SK-N-MC (cell line): ENCODE results near the gene BMERB1.
"Not testable (repeated sequence)": the region's sequence is repeated elsewhere in the genome, so short reads cannot be mapped to it uniquely, and the experiment has no call there.

ENCODE experiments used
- DNase-seq: peaks from one replicate; pipeline ENCODE4 v3.0.0-alpha.2; 2011; ENCODE audit warnings: low read depth, low spot score
- H3K27ac ChIP-seq: fragments of 200-600 bp; sonication (generic); 2 replicates; pipeline ENCODE4 v1.5.1; 2016; ENCODE audit warnings: mixed run types
- H3K36me3 ChIP-seq: fragments of 200-600 bp; sonication (generic); 2 replicates; pipeline ENCODE4 v1.6.1; 2017; ENCODE audit warnings: antibody characterized with exemption, low read length, mixed read lengths; ENCODE audit not compliant: insufficient read depth
- H3K4me3 ChIP-seq: fragments of 200-600 bp; sonication (generic); 2 replicates; pipeline ENCODE4 v1.5.1; 2016
- H3K9ac ChIP-seq: fragments of 200-600 bp; sonication (generic); 2 replicates; pipeline ENCODE4 v1.8.0; 2017; ENCODE audit warnings: mixed run types, mixed read lengths; ENCODE audit not compliant: insufficient read length
- H3K9me3 ChIP-seq: fragments of 200-600 bp; sonication (generic); 2 replicates; pipeline ENCODE4 v1.6.1; 2017; ENCODE audit warnings: low read depth, mild to moderate bottlenecking, antibody characterized with exemption, low read length, moderate library complexity, mixed read lengths
- EZH2 ChIP-seq: fragments of 200-600 bp; sonication (generic); IDR thresholded peaks from one replicate; pipeline ENCODE4 v1.6.1; 2017; ENCODE audit warnings: antibody characterized with exemption
- FOXP2 ChIP-seq: optimal IDR thresholded peaks from 2 replicates; pipeline ENCODE3; 2011; ENCODE audit warnings: mild to moderate bottlenecking, moderate library complexity; ENCODE audit not compliant: insufficient read depth; ENCODE audit errors: extremely low read length, control extremely low read depth
- POLR2AphosphoS5 ChIP-seq: IDR thresholded peaks from 2 replicates; pipeline ENCODE4 v1.6.1; 2012; ENCODE audit warnings: mild to moderate bottlenecking, low read depth, low read length, borderline replicate concordance

Gene BMERB1

GRCh38 chr16:15440852-15441251, 6.5 kb downstream of the BMERB1 start:
- H3K9ac ChIP-seq = no peak overlapping the region
- no peaks in the 10 kb centered on the region for H3K36me3 ChIP-seq
- DNase-seq = no peak
- H3K27ac ChIP-seq = no peak overlapping the region
- TF ChIP-seq FOXP2 = no peak
- no peak for TF ChIP-seq EZH2
- no peak for TF ChIP-seq POLR2AphosphoS5
- H3K4me3 ChIP-seq = no peak overlapping the region
- no peaks in the 10 kb centered on the region for H3K9me3 ChIP-seq

GRCh38 chr16:15442140-15442539, 7.8 kb downstream of the BMERB1 start:
- not testable (repeated sequence) for H3K36me3 ChIP-seq, H3K27ac ChIP-seq, H3K4me3 ChIP-seq, H3K9me3 ChIP-seq, DNase-seq, H3K9ac ChIP-seq

DNA sequence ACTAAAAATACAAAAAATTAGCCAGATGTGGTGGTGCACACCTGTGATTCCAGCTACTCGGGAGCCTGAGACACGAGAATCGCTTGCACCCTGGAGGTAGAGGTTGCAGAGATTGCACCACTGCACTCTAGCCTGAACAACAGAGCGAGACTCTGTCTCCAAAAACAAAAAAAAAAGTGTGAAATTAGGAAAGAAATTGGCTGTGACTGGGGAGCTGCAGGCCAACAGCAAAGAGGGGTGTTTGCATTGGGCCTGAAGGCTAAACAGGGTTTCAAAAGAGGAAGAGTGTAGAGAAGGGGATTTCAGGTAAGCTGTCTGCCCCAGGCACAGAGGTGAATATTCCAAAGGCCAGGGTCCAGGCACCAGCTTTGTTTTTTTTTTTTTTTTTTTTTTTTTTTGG, 9.4 kb downstream of the BMERB1 start:
- no peak for DNase-seq
- no peak overlapping the region for H3K27ac ChIP-seq
- no peak overlapping the region for H3K4me3 ChIP-seq
- TF ChIP-seq POLR2AphosphoS5 = no peak
- TF ChIP-seq EZH2 = no peak
- no peak for TF ChIP-seq FOXP2
- no peaks in the 10 kb centered on the region for H3K9me3 ChIP-seq
- H3K36me3 ChIP-seq = no peaks in the 10 kb centered on the region
- H3K9ac ChIP-seq = no peak overlapping the region

DNA sequence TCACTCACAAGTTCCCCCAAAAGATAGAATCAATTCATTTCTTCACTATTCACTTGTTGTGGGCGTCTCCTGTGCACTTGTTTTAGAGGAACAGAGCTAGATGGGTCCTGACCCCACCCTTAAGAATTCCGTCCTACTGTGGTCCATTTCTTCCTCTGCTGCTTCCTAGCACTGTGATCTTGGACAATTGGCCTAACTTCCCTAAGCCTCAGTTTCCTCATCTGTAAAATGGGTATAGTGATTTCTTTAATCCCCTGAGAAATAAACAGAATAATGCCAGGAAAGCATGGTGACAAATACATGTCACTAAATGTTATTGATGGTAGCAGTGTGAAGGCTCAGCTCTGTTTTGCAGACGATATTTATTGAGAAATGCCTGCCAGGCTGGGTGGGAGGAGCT, 9.9 kb downstream of the BMERB1 start:
- H3K9ac ChIP-seq = no peak overlapping the region
- H3K36me3 ChIP-seq = no peaks in the 10 kb centered on the region
- no peak overlapping the region for H3K27ac ChIP-seq
- no peak overlapping the region for H3K4me3 ChIP-seq
- TF ChIP-seq POLR2AphosphoS5 (no peak), FOXP2 (no peak), EZH2 (no peak)
- H3K9me3 ChIP-seq = no peaks in the 10 kb centered on the region
- no peak for DNase-seq

DNA sequence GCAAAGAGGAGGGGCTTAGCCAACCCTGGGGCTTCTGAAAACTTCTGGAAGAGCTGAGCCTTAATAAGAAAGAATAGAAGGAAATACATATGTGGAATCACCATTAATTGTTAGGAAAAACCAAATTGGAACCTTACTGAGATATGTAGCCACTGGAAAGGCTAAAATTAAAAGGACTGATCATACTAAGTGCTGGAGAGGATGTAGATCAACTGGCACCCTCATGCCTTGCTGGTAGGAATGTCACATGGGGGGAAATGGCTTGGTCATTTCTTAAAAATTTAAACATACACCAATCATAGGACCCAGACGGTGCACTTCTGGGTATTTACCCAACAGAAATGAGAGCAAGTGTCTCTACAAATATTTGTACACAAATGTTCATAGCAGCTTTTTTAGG, 11.1 kb downstream of the BMERB1 start:
- Histone ChIP-seq H3K9me3 (no peaks in the 10 kb centered on the region), H3K27ac (no peak overlapping the region), H3K36me3 (no peaks in the 10 kb centered on the region), H3K9ac (no peak overlapping the region), H3K4me3 (no peak overlapping the region)
- TF ChIP-seq EZH2 (no peak), POLR2AphosphoS5 (no peak), FOXP2 (no peak)
- DNase-seq = no peak

- Histone ChIP-seq H3K36me3 (no peaks in the 10 kb centered on the region), H3K4me3 (no peak overlapping the region), H3K9me3 (no peaks in the 10 kb centered on the region), H3K27ac (no peak overlapping the region), H3K9ac (no peak overlapping the region)
- TF ChIP-seq POLR2AphosphoS5 (no peak), FOXP2 (no peak), EZH2 (no peak)
- no peak for DNase-seq
Measured at GRCh38 chr16:15446901-15447300, 12.5 kb downstream of the BMERB1 start.

DNA sequence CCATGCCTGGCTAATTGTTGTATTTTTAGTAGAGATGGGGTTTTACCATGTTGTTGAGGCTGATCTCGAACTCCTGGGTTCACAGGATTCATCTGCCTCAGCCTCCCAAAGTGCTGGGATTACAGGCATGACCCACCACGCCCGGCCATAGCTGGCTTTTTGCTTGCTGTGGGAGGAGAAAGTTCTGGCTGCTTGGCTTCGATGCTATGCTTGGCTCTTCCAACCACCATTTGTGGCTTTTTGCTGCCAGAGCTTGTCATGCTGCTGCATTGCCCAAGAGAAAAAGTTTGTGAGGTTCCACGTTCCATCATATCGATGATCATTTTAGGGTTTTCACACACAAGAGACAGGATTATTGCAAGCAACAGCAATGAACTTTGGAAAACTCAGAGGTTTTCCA, 16.2 kb downstream of the BMERB1 start:
- TF ChIP-seq EZH2 (no peak), FOXP2 (no peak), POLR2AphosphoS5 (no peak)
- no peaks in the 10 kb centered on the region for H3K36me3 ChIP-seq
- no peaks in the 10 kb centered on the region for H3K9me3 ChIP-seq
- no peak for DNase-seq
- H3K4me3 ChIP-seq = no peak overlapping the region
- no peak overlapping the region for H3K27ac ChIP-seq
- no peak overlapping the region for H3K9ac ChIP-seq

DNA sequence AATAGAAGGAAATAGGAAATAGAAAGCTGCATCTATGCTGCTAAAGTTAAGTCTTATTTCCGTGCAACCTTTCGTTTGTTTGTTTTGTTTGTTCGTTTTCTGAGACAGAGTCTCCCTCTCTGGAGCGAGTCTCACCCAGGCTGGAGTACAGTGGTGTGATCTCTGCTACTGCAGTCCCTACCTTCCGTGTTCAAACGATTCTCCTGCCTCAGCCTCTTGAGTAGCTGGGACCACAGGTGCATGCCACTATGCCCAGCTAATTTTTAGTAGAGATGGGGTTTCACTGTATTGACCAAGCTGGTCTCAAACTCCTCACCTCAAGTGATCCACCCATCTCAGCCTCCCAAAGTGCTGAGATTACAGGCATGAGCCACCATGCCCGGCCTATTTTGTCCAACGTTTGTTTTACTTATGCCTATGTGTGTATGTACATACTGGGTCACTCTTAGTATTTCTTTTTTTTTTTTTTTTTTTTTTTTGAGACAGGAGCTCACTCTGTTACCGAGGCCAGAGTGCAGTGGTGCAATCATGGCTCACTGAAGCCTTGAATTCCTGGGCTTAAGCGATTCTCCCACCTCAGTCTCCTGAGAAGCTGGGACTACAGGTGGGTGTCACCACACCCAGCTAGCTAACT, 16.8 kb downstream of the BMERB1 start:
- no peak overlapping the region for H3K9ac ChIP-seq
- no peaks in the 10 kb centered on the region for H3K36me3 ChIP-seq
- TF ChIP-seq EZH2 = no peak
- no peak for TF ChIP-seq POLR2AphosphoS5
- no peak for TF ChIP-seq FOXP2
- no peak overlapping the region for H3K27ac ChIP-seq
- no peaks in the 10 kb centered on the region for H3K9me3 ChIP-seq
- H3K4me3 ChIP-seq = no peak overlapping the region
- DNase-seq = no peak

DNA sequence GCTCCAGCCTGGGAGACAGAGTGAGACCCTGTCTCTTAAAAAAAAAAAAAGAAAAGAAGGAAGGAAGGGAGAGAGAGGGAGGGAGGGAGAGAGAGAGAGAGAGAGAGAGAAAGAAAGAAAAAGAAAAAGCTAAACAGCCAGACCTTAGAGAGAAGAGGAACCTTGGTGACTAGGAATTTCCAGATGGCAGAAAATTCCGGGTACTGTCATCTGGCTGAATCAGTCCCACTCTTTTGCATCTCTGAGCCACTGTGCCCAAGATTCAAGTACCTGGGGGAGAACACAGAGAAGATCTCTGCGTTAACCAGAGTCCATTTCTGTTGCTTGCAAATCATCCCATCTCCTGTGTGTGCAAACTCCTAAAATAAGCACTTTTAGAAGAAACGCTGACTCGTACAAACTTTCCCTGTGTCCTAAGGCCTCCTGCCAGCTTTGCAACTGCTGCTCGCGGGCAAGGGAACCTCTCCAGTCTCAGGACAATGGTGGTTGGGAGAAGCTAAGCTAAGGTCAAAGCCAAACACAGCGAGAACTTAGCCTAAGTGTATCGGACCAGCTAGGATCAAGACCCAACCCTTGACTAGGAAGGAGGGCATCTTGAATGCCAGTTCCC, 18.0 kb downstream of the BMERB1 start:
- no peak overlapping the region for H3K27ac ChIP-seq
- no peak for DNase-seq
- TF ChIP-seq POLR2AphosphoS5 = no peak
- TF ChIP-seq FOXP2 = no peak
- no peak for TF ChIP-seq EZH2
- no peaks in the 10 kb centered on the region for H3K9me3 ChIP-seq
- H3K9ac ChIP-seq = no peak overlapping the region
- H3K4me3 ChIP-seq = no peak overlapping the region
- no peaks in the 10 kb centered on the region for H3K36me3 ChIP-seq

DNA sequence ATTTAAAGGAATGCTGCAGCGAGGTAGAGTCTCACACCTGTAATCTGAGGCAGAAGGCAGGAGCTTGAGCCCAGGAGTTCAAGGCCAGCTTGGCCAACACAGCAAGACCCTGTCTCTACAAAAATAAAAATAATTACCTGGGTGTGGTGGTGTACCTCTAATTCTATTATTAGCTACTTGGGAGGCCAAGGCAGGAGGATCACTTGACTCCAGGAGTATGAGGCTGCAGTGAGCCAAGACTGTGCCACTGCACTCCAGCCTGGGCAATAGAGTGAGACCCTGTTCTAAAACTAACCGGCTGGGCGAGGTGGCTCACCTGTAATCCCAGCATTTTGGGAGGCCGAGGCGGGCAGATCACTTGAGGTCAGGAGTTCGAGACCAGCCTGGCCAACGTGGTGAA, 18.9 kb downstream of the BMERB1 start:
- not testable (repeated sequence) for DNase-seq, H3K36me3 ChIP-seq, H3K9ac ChIP-seq, H3K9me3 ChIP-seq, H3K4me3 ChIP-seq, H3K27ac ChIP-seq

DNA sequence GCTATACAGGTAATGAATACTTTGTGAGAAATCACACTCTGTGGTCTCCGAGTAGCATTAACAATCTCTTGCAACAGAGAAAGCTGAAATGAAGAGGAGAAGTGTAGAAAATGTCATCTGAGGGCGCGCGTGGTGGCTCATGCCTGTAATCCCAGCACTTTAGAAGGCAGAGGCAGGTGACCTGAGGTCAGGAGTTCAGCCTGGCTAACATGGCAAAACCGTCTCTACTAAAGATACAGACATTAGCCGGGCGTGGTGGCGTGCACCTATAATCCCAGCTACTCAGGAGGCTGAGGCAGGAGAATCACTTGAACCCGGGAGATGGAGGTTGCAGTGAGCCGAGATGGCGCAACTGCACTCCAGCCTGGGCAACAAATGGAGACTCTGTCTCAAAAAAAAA, 20.5 kb downstream of the BMERB1 start:
- DNase-seq, H3K36me3 ChIP-seq, H3K4me3 ChIP-seq, H3K9me3 ChIP-seq, H3K27ac ChIP-seq, H3K9ac ChIP-seq: not testable (repeated sequence)
